Esophagus (tissue), 2 donors: ENCODE measurements around the gene DNAJC7. TPM values are rescaled to one million over a fixed set of nuclear protein-coding genes. Genes with fewer than 3 reads are reported as not detected.
A peak's percentile ranks its signal among the peaks of the same experiment; 100 is the strongest.

Experiments
- H3K27ac ChIP-seq, 2 donors: one replicate each; pipeline ENCODE4 v1.5.1; 2013; ENCODE audit warnings: low read depth in 2 of 2, mild to moderate bottlenecking in 2 of 2, inconsistent platforms in 1 of 2, low read length in 1 of 2, moderate library complexity in 1 of 2
- H3K27me3 ChIP-seq, 2 donors: one replicate each; pipeline ENCODE4 v1.6.1; 2013; ENCODE audit warnings: low read length in 2 of 2, control low read depth in 1 of 2, mild to moderate bottlenecking in 1 of 2; ENCODE audit not compliant: insufficient read depth in 2 of 2, control insufficient read depth in 1 of 2
- H3K36me3 ChIP-seq, 2 donors: one replicate each; pipeline ENCODE4 v1.6.1; 2013; ENCODE audit warnings: low read length in 1 of 2; ENCODE audit not compliant: control insufficient read depth in 2 of 2, insufficient read depth in 2 of 2
- H3K4me1 ChIP-seq, 2 donors: one replicate each; pipeline ENCODE4 v1.6.1; 2013; ENCODE audit warnings: low read length in 1 of 2; ENCODE audit not compliant: control insufficient read depth in 2 of 2, insufficient read depth in 2 of 2
- H3K4me3 ChIP-seq, 2 donors: one replicate each; pipeline ENCODE4 v1.5.1; 2013; ENCODE audit warnings: low read length in 2 of 2, mild to moderate bottlenecking in 2 of 2, low read depth in 1 of 2, moderate library complexity in 1 of 2
- H3K9me3 ChIP-seq, 2 donors: one replicate each; pipeline ENCODE4 v1.6.1; 2013; ENCODE audit warnings: mild to moderate bottlenecking in 2 of 2, low read depth in 1 of 2, low read length in 1 of 2, moderate library complexity in 1 of 2; ENCODE audit not compliant: control insufficient read depth in 2 of 2, insufficient read depth in 1 of 2
- whole genome bisulfite sequencing, 2 donors: extraction: QIAGEN DNeasy Blood & Tissue Kit; methylation state at CpG; one replicate each; pipeline ENCODE4 v1.1.7; 2013; 5-methylcytosine and 5-hydroxymethylcytosine counted together
- polyA plus RNA-seq, 2 donors: library from polyadenylated mRNA; stranded (reverse); fragments of 200-250 nt; gene quantifications; one replicate each; pipeline ENCODE4 v1.2.3, GENCODE V29; 2013
- donor health status: healthy with polysubstance abuse.
- donor health status: Bipolar disorder and iron deficiency.

Gene DNAJC7
- polyA plus RNA-seq, 2 donors = 55.4 to 66.4 TPM

GRCh38 chr17:41985919-41986318, 31.3 kb downstream of the DNAJC7 start:
- WGBS, 2 donors = 91 to 96% methylated on average over 8 of the region's 8 CpGs
- Histone ChIP-seq H3K4me1 (no peaks in the 10 kb centered on the region), H3K27me3 (no peaks in the 10 kb centered on the region), H3K9me3 (no peaks in the 10 kb centered on the region), H3K4me3 (no peak overlapping the region), H3K27ac (no peak overlapping the region), H3K36me3 (peaks cover 23 to 24% of the 10 kb centered on the region in 2 donors)

DNA sequence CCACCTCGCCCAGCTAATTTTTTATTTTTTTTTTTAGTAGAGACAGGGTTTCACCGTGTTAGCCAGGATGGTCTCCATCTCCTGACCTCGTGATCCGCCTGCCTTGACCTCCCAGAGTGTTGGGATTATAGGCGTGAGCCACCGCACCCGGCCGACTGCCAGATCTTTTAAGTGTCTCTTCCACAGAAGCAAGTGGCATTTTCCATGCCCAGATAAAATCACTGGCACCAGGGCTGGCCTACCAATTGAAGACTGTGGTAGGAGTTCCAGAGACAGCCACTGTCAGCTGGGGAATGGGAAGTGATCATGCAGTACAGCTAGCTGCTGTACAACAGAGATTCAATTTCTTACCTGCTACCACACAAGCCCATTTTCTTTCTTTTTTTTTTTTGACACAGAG, 32.8 kb downstream of the DNAJC7 start:
- Histone ChIP-seq H3K27me3 (no peaks in the 10 kb centered on the region), H3K9me3 (no peaks in the 10 kb centered on the region), H3K36me3 (peaks cover 17 to 21% of the 10 kb centered on the region in 2 donors), H3K4me1 (no peaks in the 10 kb centered on the region), H3K27ac (no peak overlapping the region), H3K4me3 (no peak overlapping the region)
- WGBS, 2 donors = 93 to 97% methylated on average over 8 of the region's 8 CpGs

GRCh38 chr17:41982026-41982760, 35.0 kb downstream of the DNAJC7 start:
- Histone ChIP-seq H3K27ac (peak overlapping the region; percentile 1 to 54), H3K9me3 (no peaks in the 10 kb centered on the region), H3K36me3 (peaks cover 7 to 18% of the 10 kb centered on the region in 2 donors), H3K4me3 (no peak overlapping the region), H3K27me3 (no peaks in the 10 kb centered on the region), H3K4me1 (peaks cover 2 to 4% of the 10 kb centered on the region in 2 donors)
- 55 to 67% methylated on average over 14 of the region's 14 CpGs for WGBS, 2 donors

GRCh38 chr17:41977991-41978390, 39.2 kb downstream of the DNAJC7 start:
- Histone ChIP-seq H3K4me3 (no peak overlapping the region), H3K36me3 (peaks cover 16 to 40% of the 10 kb centered on the region in 2 donors), H3K4me1 (peaks cover 18 to 34% of the 10 kb centered on the region in 2 donors), H3K27me3 (no peaks in the 10 kb centered on the region), H3K27ac (peak overlapping the region; percentile 41 to 79), H3K9me3 (no peaks in the 10 kb centered on the region)
- WGBS, 2 donors = 43 to 72% methylated on average over 4 of the region's 4 CpGs

DNA sequence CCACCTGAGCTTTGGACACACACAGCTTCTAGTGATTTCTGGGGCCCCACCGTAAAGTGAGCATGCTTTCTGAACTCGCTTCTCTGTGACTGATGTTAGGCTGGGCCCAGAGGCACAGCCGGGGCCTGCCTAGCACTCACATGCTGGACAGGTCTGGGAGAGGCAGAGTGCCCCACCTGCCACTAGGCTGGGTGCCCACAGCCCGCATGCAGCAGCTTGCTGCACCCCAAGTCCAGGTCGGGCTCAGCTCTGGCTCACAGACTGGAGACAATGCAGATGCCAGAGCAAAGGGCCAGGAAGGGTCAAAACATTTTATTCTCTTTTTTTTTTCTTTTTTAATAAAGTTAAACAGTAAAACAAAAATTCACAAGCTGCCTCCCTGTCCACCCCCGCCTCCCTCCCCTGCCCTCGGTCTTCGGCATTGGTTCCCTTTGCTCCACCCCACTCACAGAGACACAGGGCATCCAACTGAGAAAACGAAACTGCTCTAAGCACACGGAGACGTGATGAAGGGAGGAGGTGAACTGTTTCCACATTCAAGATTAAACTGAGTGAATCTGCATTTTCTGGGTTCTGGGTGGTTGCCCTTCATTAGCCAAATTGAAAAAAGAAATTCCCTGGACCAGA, 41.0 kb downstream of the DNAJC7 start:
- Histone ChIP-seq H3K4me1 (peaks cover 18 to 40% of the 10 kb centered on the region in 2 donors), H3K9me3 (no peaks in the 10 kb centered on the region), H3K27me3 (no peaks in the 10 kb centered on the region), H3K4me3 (no peak overlapping the region), H3K27ac (peak overlapping the region; percentile 68 to 90), H3K36me3 (peaks cover 16 to 49% of the 10 kb centered on the region in 2 donors)
- 41 to 50% methylated on average over 11 of the region's 11 CpGs for WGBS, 2 donors

- WGBS, 2 donors = 67 to 74% methylated on average over 9 of the region's 9 CpGs
- no peaks in the 10 kb centered on the region for H3K27me3 ChIP-seq
- peaks cover 23 to 54% of the 10 kb centered on the region in 2 donors for H3K36me3 ChIP-seq
- H3K4me3 ChIP-seq = no peak overlapping the region
- H3K9me3 ChIP-seq = no peaks in the 10 kb centered on the region
- H3K4me1 ChIP-seq = peaks cover 18 to 45% of the 10 kb centered on the region in 2 donors
- H3K27ac ChIP-seq = peak overlapping the region; percentile 68 to 90
Measured at GRCh38 chr17:41975099-41976083, 41.8 kb downstream of the DNAJC7 start.

DNA sequence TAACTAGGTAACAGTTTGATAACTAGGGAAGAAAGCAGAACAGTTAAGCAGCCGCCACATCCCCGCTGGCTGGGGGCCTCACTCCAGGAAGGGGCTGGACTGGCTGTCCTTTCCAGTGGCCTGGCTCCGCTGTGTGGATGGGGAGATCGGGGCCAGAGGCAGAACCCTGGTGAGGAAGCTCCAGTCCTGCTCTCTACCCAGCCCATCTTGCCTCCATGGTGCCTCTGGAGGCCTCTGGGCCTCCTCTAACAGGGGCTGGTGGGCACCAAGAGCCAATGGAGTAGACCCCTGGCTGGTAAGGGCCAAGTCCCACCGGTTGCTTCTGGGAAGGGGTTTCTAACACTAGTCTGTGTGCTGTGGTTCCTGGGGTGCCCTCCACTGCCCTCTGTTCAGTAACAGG, 42.6 kb downstream of the DNAJC7 start:
- H3K36me3 ChIP-seq = peaks cover 23 to 54% of the 10 kb centered on the region in 2 donors
- peaks cover 18 to 45% of the 10 kb centered on the region in 2 donors for H3K4me1 ChIP-seq
- 91 to 93% methylated on average over 5 of the region's 5 CpGs for WGBS, 2 donors
- H3K27ac ChIP-seq = peak overlapping the region; percentile 68 to 90
- no peak overlapping the region for H3K4me3 ChIP-seq
- H3K9me3 ChIP-seq = no peaks in the 10 kb centered on the region
- no peaks in the 10 kb centered on the region for H3K27me3 ChIP-seq

GRCh38 chr17:41974031-41974430, 43.2 kb downstream of the DNAJC7 start:
- H3K9me3 ChIP-seq = no peaks in the 10 kb centered on the region
- no peak overlapping the region for H3K4me3 ChIP-seq
- peaks cover 20 to 45% of the 10 kb centered on the region in 2 donors for H3K4me1 ChIP-seq
- 83 to 86% methylated on average over 6 of the region's 6 CpGs for WGBS, 2 donors
- H3K27ac ChIP-seq = peak overlapping the region; percentile 29 to 68
- H3K36me3 ChIP-seq = peaks cover 23 to 57% of the 10 kb centered on the region in 2 donors
- H3K27me3 ChIP-seq = no peaks in the 10 kb centered on the region

DNA sequence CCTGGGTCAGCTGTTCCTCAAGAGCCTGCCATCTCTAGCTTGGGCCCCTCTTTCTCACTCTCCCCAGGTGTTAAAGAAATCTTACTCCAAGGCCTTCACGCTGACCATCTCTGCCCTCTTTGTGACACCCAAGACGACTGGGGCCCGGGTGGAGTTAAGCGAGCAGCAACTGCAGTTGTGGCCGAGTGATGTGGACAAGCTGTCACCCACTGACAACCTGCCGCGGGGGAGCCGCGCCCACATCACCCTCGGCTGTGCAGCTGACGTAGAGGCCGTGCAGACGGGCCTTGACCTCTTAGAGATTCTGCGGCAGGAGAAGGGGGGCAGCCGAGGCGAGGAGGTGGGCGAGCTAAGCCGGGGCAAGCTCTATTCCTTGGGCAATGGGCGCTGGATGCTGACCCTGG, 43.8 kb downstream of the DNAJC7 start:
- Histone ChIP-seq H3K9me3 (no peaks in the 10 kb centered on the region), H3K4me3 (no peak overlapping the region), H3K27me3 (no peaks in the 10 kb centered on the region), H3K36me3 (peaks cover 23 to 61% of the 10 kb centered on the region in 2 donors), H3K4me1 (peaks cover 20 to 49% of the 10 kb centered on the region in 2 donors), H3K27ac (peak overlapping the region; percentile 14 to 80)
- WGBS, 2 donors = 63 to 64% methylated on average over 19 of the region's 19 CpGs
